GM19043 (cell line): ENCODE data around the gene USP54.

Experiments used
- ATAC-seq: cut with Tn5 transposase; IDR thresholded peaks from one replicate; pipeline ENCODE4 v1.9.1; 2021; ENCODE audit warnings: low read depth; ENCODE audit not compliant: unreplicated experiment

Gene USP54

GRCh38 chr10:73480158-73480557 is 111.0 kb downstream of the USP54 start:
- ATAC-seq = no peak

GRCh38 chr10:73478636-73479035 is 112.5 kb downstream of the USP54 start:
- ATAC-seq = no peak

- no peak for ATAC-seq
These were observed 119.9 kb downstream of the USP54 start for GRCh38 chr10:73471226-73471625.

GRCh38 chr10:73469579-73469978 is 121.6 kb downstream of the USP54 start:
- ATAC-seq = no peak

- no peak for ATAC-seq
These were observed 123.9 kb downstream of the USP54 start for GRCh38 chr10:73467206-73467605.

- ATAC-seq = no peak
These were observed 125.0 kb downstream of the USP54 start for GRCh38 chr10:73465978-73466726.

GRCh38 chr10:73460897-73461296 is 130.2 kb downstream of the USP54 start:
- ATAC-seq = no peak

- ATAC-seq = no peak
These were observed 131.3 kb downstream of the USP54 start for GRCh38 chr10:73459683-73460314.

GRCh38 chr10:73456187-73456890 is 134.8 kb downstream of the USP54 start:
- ATAC-seq = no peak

- ATAC-seq = no peak
These were observed 142.0 kb downstream of the USP54 start for GRCh38 chr10:73449113-73449512.

GRCh38 chr10:73448384-73448783 is 142.8 kb downstream of the USP54 start:
- no peak for ATAC-seq
